Measurements from ENCODE around the gene MAPK10. TPM values are rescaled to one million over a fixed set of nuclear protein-coding genes. Genes with fewer than 3 reads are reported as not detected.

The MAPK10 gene
- total and polyA plus RNA-seq, 9 of the 15 experiments (the other 6 are each of a cell fraction or from before 2014, with no cell fraction given) = 0.10 to 0.53 (median 0.18) TPM; not detected in 4

- Histone ChIP-seq H3K4me1 (replicated peaks in 1 of 2; ENCODE audit: control insufficient read depth in 2 of 2, insufficient read depth in 2 of 2, low read length in 2 of 2) (no peaks in the 10 kb centered on the region), H3K4me2 (ENCODE audit: insufficient read depth, low read length) (no peak overlapping the region), H3K9me1 (ENCODE audit: control insufficient read depth, insufficient read depth, low read length) (no peaks in the 10 kb centered on the region), H3K27me3 (ENCODE audit: control insufficient read depth in 2 of 2, insufficient read depth in 2 of 2, low read length in 2 of 2) (no peaks in the 10 kb centered on the region), H3K4me3 (no peak overlapping the region), H3K79me2 (ENCODE audit: control insufficient read depth, insufficient read depth, low read length) (no peaks in the 10 kb centered on the region), H3K9me3 (replicated peaks; ENCODE audit: control insufficient read depth, insufficient read depth, low read depth, low read length) (no peaks in the 10 kb centered on the region), H2AFZ (ENCODE audit: low read depth, low read length) (no peak overlapping the region), H3K9ac (ENCODE audit: insufficient read depth in 1 of 2, low read depth in 2 of 2, low read length in 2 of 2) (no peak overlapping the region), H3K27ac (ENCODE audit: extremely low read depth, low read depth, low read length) (no peak overlapping the region), H4K20me1 (replicated peaks; ENCODE audit: control insufficient read depth, insufficient read depth, low read length) (no peaks in the 10 kb centered on the region), H3K36me3 (ENCODE audit: control insufficient read depth, insufficient read depth, low read length) (no peaks in the 10 kb centered on the region)
- ChIA-PET POLR2A (interaction anchor here (0.6 kb wide), 1 partner anchor 928 kb away, joined by 4 read pairs; no protein-coding TSS in a partner anchor), CTCF (ENCODE audit: low intra/inter-chr PET ratio) (no interaction called here)
- ATAC-seq (no peak), DNase-seq (ENCODE audit: extremely low read depth in 1 of 4, low spot score in 3 of 4) (no peak), FAIRE-seq (no peak)
- TF ChIP-seq U2AF2 (optimal IDR thresholded peaks at IDR 0.05; ENCODE audit: low read depth, low read length) = no peak
- TF ChIP-seq NELFE (IDR thresholded peaks at IDR 0.05; ENCODE audit: insufficient read depth, insufficient read length) = no peak
- no peak for TF ChIP-seq FUS (optimal IDR thresholded peaks at IDR 0.05; ENCODE audit: low read depth, low read length)
- no peak for TF ChIP-seq ADNP (tag; IDR thresholded peaks at IDR 0.05)
- TF ChIP-seq ZNF174 (CRISPR knock-in tag; IDR thresholded peaks at IDR 0.05) = no peak
- TF ChIP-seq MNT (conservative IDR thresholded peaks at IDR 0.05) = no peak
- TF ChIP-seq RBM34 (IDR thresholded peaks at IDR 0.05; ENCODE audit: borderline replicate concordance, insufficient read depth, low read length) = no peak
- no peak for TF ChIP-seq EP300 (IDR thresholded peaks at IDR 0.05; ENCODE audit: low read length)
- TF ChIP-seq ZBTB43 (CRISPR knock-in tag; IDR thresholded peaks at IDR 0.05) = no peak
- TF ChIP-seq ZNF146 (CRISPR knock-in tag; IDR thresholded peaks at IDR 0.05; ENCODE audit: unreplicated experiment) = no peak
- TF ChIP-seq TOE1 (IDR thresholded peaks at IDR 0.05; ENCODE audit: borderline replicate concordance) = no peak
- no peak for TF ChIP-seq TOE1 (CRISPR knock-in tag; IDR thresholded peaks at IDR 0.05; ENCODE audit: borderline replicate concordance, low read depth)
- TF ChIP-seq NR1H2 (CRISPR knock-in tag; IDR thresholded peaks at IDR 0.05) = no peak
- TF ChIP-seq PCBP1 (IDR thresholded peaks at IDR 0.05; ENCODE audit: low read depth, low read length, poor library complexity, severe bottlenecking) = no peak
- TF ChIP-seq PPARD (CRISPR knock-in tag; IDR thresholded peaks at IDR 0.05) = no peak
- 0% methylated on average over 3 of the region's 3 CpGs for WGBS (ENCODE audit: insufficient coverage, low coverage, missing lambda C conversion rate)
- in situ Hi-C loops (cut with MboI) (no loop called here), intact Hi-C loops (cut with micrococcal nuclease) (no loop called here)
- BruUV-seq (replicated peaks) = no TSS peak
Measured at GRCh38 chr4:86247906-86248305, 111.9 kb downstream of the MAPK10 start.
